Measurements from ENCODE around the gene PDE2A.

Gene PDE2A

DNA sequence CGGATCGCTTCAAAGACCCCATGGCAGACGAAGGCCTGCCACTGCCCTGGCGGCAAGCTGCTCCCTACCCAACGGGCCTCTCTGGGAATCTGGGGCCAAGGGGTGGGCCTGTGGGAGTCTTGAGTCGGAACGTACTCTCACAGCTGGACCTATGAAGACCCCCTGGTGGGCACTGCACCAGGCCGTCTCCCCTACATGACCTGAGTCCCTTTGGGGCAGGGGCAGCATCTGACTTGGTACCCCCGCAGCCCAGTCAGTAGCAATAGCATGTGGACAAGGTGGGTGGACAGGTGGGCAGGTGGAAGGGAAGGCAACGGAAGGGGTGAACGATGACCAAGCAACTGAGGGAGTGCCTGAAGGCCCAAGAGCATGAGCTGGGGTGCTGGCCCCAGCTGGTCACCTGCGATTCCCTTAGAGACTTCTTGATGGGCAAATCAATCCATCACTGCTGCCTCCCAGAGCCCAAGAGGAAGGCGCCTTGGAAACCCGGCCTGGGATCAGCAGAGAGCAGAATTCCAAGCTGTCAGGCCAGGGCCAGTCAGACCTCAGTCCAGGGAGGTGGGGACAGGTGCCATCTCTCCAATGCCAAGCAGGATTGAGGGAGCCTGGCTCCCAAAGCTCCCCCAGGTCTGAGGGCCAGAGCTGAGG is 42.7 kb upstream of the PDE2A start:
- H3K27me3 ChIP-seq (replicated peaks; ENCODE audit: control insufficient read depth, insufficient read depth, low read length, poor library complexity, severe bottlenecking) = no peaks in the 10 kb centered on the region
- H3K4me1 ChIP-seq (ENCODE audit: control insufficient read depth, insufficient read depth, low read length, poor library complexity, severe bottlenecking) = peaks cover 23% of the 10 kb centered on the region
- H3K27ac ChIP-seq (ENCODE audit: insufficient read depth, low read length, poor library complexity, severe bottlenecking) = no peak overlapping the region
- no peak for DNase-seq
- H3K4me3 ChIP-seq (ENCODE audit: insufficient read depth, low read depth, low read length, poor library complexity, severe bottlenecking) = no peak overlapping the region
- H3K9me3 ChIP-seq (ENCODE audit: control insufficient read depth, low read length) = no peaks in the 10 kb centered on the region
- peaks cover 24% of the 10 kb centered on the region for H3K36me3 ChIP-seq (ENCODE audit: control insufficient read depth, insufficient read depth, low read length)

DNA sequence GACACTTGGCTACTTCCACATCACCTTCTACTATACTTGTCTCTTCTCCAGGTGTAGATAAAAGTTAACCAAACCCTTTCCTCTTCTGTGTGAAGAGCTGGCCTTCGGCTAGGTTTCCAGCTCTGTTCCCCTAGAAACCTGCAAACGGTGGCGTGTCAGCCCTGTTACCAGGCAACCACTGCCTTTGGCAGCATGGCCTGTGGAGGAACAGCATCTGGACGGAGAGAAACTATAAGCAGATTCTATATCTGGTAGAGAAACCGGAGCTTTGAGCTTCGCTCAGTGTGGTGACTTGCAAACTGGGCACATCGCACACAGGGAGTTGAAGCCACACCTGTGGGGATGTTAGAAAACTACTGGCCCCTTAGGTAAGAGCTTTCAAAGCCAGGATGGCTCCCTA is 42.1 kb upstream of the PDE2A start:
- peaks cover 21% of the 10 kb centered on the region for H3K4me1 ChIP-seq (ENCODE audit: control insufficient read depth, insufficient read depth, low read length, poor library complexity, severe bottlenecking)
- DNase-seq = no peak
- H3K27ac ChIP-seq (ENCODE audit: insufficient read depth, low read length, poor library complexity, severe bottlenecking) = no peak overlapping the region
- peaks cover 30% of the 10 kb centered on the region for H3K36me3 ChIP-seq (ENCODE audit: control insufficient read depth, insufficient read depth, low read length)
- H3K4me3 ChIP-seq (ENCODE audit: insufficient read depth, low read depth, low read length, poor library complexity, severe bottlenecking) = no peak overlapping the region
- H3K9me3 ChIP-seq (ENCODE audit: control insufficient read depth, low read length) = no peaks in the 10 kb centered on the region
- H3K27me3 ChIP-seq (replicated peaks; ENCODE audit: control insufficient read depth, insufficient read depth, low read length, poor library complexity, severe bottlenecking) = no peaks in the 10 kb centered on the region

- H3K4me3 ChIP-seq (ENCODE audit: insufficient read depth, low read depth, low read length, poor library complexity, severe bottlenecking) = no peak overlapping the region
- H3K27me3 ChIP-seq (replicated peaks; ENCODE audit: control insufficient read depth, insufficient read depth, low read length, poor library complexity, severe bottlenecking) = no peaks in the 10 kb centered on the region
- H3K36me3 ChIP-seq (ENCODE audit: control insufficient read depth, insufficient read depth, low read length) = peaks cover 60% of the 10 kb centered on the region
- H3K9me3 ChIP-seq (ENCODE audit: control insufficient read depth, low read length) = no peaks in the 10 kb centered on the region
- H3K4me1 ChIP-seq (ENCODE audit: control insufficient read depth, insufficient read depth, low read length, poor library complexity, severe bottlenecking) = no peaks in the 10 kb centered on the region
- no peak overlapping the region for H3K27ac ChIP-seq (ENCODE audit: insufficient read depth, low read length, poor library complexity, severe bottlenecking)
- no peak for DNase-seq
Observed at GRCh38 chr11:72712841-72713240, 38.6 kb upstream of the PDE2A start.

GRCh38 chr11:72712168-72712751 is 38.0 kb upstream of the PDE2A start:
- Histone ChIP-seq H3K4me1 (ENCODE audit: control insufficient read depth, insufficient read depth, low read length, poor library complexity, severe bottlenecking) (no peaks in the 10 kb centered on the region), H3K9me3 (ENCODE audit: control insufficient read depth, low read length) (no peaks in the 10 kb centered on the region), H3K4me3 (ENCODE audit: insufficient read depth, low read depth, low read length, poor library complexity, severe bottlenecking) (no peak overlapping the region), H3K27ac (ENCODE audit: insufficient read depth, low read length, poor library complexity, severe bottlenecking) (no peak overlapping the region), H3K36me3 (ENCODE audit: control insufficient read depth, insufficient read depth, low read length) (peaks cover 66% of the 10 kb centered on the region), H3K27me3 (replicated peaks; ENCODE audit: control insufficient read depth, insufficient read depth, low read length, poor library complexity, severe bottlenecking) (no peaks in the 10 kb centered on the region)
- DNase-seq = no peak

DNA sequence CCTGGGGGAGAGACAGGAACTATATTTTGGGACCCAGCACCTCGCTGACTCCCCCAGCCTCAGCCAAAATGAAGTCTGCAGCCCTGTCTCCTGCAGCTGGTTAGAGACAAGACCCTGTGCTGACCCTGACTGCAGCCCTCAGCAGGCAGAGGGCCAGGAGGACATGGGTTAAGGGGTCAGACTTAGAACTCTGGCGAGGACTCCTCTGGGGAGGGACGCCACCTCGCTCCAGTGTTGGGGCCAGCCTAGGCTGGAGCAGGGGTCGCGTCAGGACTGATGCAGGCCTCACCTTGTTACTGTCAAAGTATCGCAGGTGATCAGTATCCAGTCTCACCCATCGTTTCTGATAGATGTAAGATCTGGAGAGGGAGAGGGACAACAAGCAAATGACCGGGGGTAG is 36.9 kb upstream of the PDE2A start:
- DNase-seq = no peak
- Histone ChIP-seq H3K27me3 (replicated peaks; ENCODE audit: control insufficient read depth, insufficient read depth, low read length, poor library complexity, severe bottlenecking) (no peaks in the 10 kb centered on the region), H3K4me1 (ENCODE audit: control insufficient read depth, insufficient read depth, low read length, poor library complexity, severe bottlenecking) (no peaks in the 10 kb centered on the region), H3K4me3 (ENCODE audit: insufficient read depth, low read depth, low read length, poor library complexity, severe bottlenecking) (no peak overlapping the region), H3K9me3 (ENCODE audit: control insufficient read depth, low read length) (no peaks in the 10 kb centered on the region), H3K27ac (ENCODE audit: insufficient read depth, low read length, poor library complexity, severe bottlenecking) (no peak overlapping the region), H3K36me3 (ENCODE audit: control insufficient read depth, insufficient read depth, low read length) (peaks cover 72% of the 10 kb centered on the region)

GRCh38 chr11:72710278-72710677 is 36.1 kb upstream of the PDE2A start:
- Histone ChIP-seq H3K36me3 (ENCODE audit: control insufficient read depth, insufficient read depth, low read length) (peaks cover 79% of the 10 kb centered on the region), H3K4me3 (ENCODE audit: insufficient read depth, low read depth, low read length, poor library complexity, severe bottlenecking) (no peak overlapping the region), H3K4me1 (ENCODE audit: control insufficient read depth, insufficient read depth, low read length, poor library complexity, severe bottlenecking) (no peaks in the 10 kb centered on the region), H3K27ac (ENCODE audit: insufficient read depth, low read length, poor library complexity, severe bottlenecking) (no peak overlapping the region), H3K27me3 (replicated peaks; ENCODE audit: control insufficient read depth, insufficient read depth, low read length, poor library complexity, severe bottlenecking) (no peaks in the 10 kb centered on the region), H3K9me3 (ENCODE audit: control insufficient read depth, low read length) (no peaks in the 10 kb centered on the region)
- no peak for DNase-seq

GRCh38 chr11:72709478-72710238 is 35.4 kb upstream of the PDE2A start:
- Histone ChIP-seq H3K9me3 (ENCODE audit: control insufficient read depth, low read length) (no peaks in the 10 kb centered on the region), H3K36me3 (ENCODE audit: control insufficient read depth, insufficient read depth, low read length) (peaks cover 83% of the 10 kb centered on the region), H3K27me3 (replicated peaks; ENCODE audit: control insufficient read depth, insufficient read depth, low read length, poor library complexity, severe bottlenecking) (no peaks in the 10 kb centered on the region), H3K4me3 (ENCODE audit: insufficient read depth, low read depth, low read length, poor library complexity, severe bottlenecking) (no peak overlapping the region), H3K4me1 (ENCODE audit: control insufficient read depth, insufficient read depth, low read length, poor library complexity, severe bottlenecking) (no peaks in the 10 kb centered on the region), H3K27ac (ENCODE audit: insufficient read depth, low read length, poor library complexity, severe bottlenecking) (no peak overlapping the region)
- no peak for DNase-seq

- Histone ChIP-seq H3K9me3 (ENCODE audit: control insufficient read depth, low read length) (no peaks in the 10 kb centered on the region), H3K4me3 (ENCODE audit: insufficient read depth, low read depth, low read length, poor library complexity, severe bottlenecking) (no peak overlapping the region), H3K4me1 (ENCODE audit: control insufficient read depth, insufficient read depth, low read length, poor library complexity, severe bottlenecking) (no peaks in the 10 kb centered on the region), H3K27me3 (replicated peaks; ENCODE audit: control insufficient read depth, insufficient read depth, low read length, poor library complexity, severe bottlenecking) (no peaks in the 10 kb centered on the region), H3K36me3 (ENCODE audit: control insufficient read depth, insufficient read depth, low read length) (peaks cover 94% of the 10 kb centered on the region), H3K27ac (ENCODE audit: insufficient read depth, low read length, poor library complexity, severe bottlenecking) (no peak overlapping the region)
- DNase-seq = no peak
Observed at GRCh38 chr11:72707032-72707431, 32.8 kb upstream of the PDE2A start.

DNA sequence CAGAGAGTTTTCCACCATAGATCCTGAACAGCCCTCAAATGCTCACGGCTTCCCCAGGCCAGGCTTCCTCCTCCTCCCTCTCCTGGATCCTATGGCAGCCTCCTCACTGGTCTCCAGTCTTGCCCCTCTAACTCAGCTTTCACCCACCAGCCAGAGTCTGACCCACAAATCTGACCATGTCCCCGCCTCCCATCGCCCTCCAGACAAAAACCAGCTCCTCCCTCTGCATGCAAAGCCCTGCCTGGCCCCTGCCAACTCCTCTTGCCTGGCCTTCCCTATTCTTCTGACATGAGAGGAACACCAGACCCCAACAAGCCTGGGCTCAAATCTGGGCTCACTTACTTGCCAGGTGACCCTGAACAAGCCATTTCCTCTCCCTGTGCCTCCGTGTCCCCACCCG is 32.4 kb upstream of the PDE2A start:
- Histone ChIP-seq H3K27me3 (replicated peaks; ENCODE audit: control insufficient read depth, insufficient read depth, low read length, poor library complexity, severe bottlenecking) (no peaks in the 10 kb centered on the region), H3K36me3 (ENCODE audit: control insufficient read depth, insufficient read depth, low read length) (peaks cover 94% of the 10 kb centered on the region), H3K4me3 (ENCODE audit: insufficient read depth, low read depth, low read length, poor library complexity, severe bottlenecking) (no peak overlapping the region), H3K9me3 (ENCODE audit: control insufficient read depth, low read length) (no peaks in the 10 kb centered on the region), H3K27ac (ENCODE audit: insufficient read depth, low read length, poor library complexity, severe bottlenecking) (no peak overlapping the region), H3K4me1 (ENCODE audit: control insufficient read depth, insufficient read depth, low read length, poor library complexity, severe bottlenecking) (no peaks in the 10 kb centered on the region)
- DNase-seq = no peak

Measured in effector memory CD4-positive, alpha-beta T cell (primary cell).